ENCODE measurements around the gene PARD3.

The PARD3 gene

GRCh38 chr10:34156781-34157425 is 658.2 kb downstream of the PARD3 start:
- Histone ChIP-seq H3K27ac (ENCODE audit: low read length) (no peak overlapping the region), H3K4me1 (ENCODE audit: control insufficient read depth, insufficient read depth, low read length) (peaks cover 3% of the 10 kb centered on the region), H3K4me3 (ENCODE audit: low read length in 2 of 2) (no peak overlapping the region), H3K27me3 (ENCODE audit: control insufficient read depth in 1 of 2, insufficient read depth in 2 of 2, low read length in 2 of 2) (no peaks in the 10 kb centered on the region), H3K36me3 (ENCODE audit: control insufficient read depth in 2 of 2, insufficient read depth in 2 of 2, low read length in 2 of 2) (no peaks in the 10 kb centered on the region), H3K9ac (ENCODE audit: low read length in 2 of 2) (no peak overlapping the region), H3K9me3 (ENCODE audit: control insufficient read depth in 2 of 2, low read length in 2 of 2) (no peaks in the 10 kb centered on the region)

DNA sequence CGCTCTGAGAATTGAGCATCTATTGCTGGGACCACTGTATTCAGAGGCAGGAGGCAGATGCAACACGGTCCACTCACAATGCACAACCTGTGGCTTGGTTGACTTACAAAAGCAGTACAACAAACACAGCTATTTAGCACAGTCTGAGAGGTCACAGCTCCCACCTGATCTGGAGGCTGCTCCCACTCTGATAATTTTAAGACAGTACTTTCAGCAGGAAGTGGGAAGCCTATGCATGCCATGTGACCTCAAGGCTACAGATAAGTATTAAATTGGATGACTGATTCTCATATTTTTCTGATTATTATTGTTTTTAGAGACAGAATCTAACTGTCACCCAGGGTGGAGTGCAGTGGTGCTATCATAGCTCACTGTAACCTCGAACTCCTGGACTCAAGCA is 659.3 kb downstream of the PARD3 start:
- no peaks in the 10 kb centered on the region for H3K27me3 ChIP-seq (ENCODE audit: control insufficient read depth in 1 of 2, insufficient read depth in 2 of 2, low read length in 2 of 2)
- no peak overlapping the region for H3K27ac ChIP-seq (ENCODE audit: low read length)
- no peaks in the 10 kb centered on the region for H3K36me3 ChIP-seq (ENCODE audit: control insufficient read depth in 2 of 2, insufficient read depth in 2 of 2, low read length in 2 of 2)
- H3K4me1 ChIP-seq (ENCODE audit: control insufficient read depth, insufficient read depth, low read length), result peaks cover 3% of the 10 kb centered on the region
- no peak overlapping the region for H3K9ac ChIP-seq (ENCODE audit: low read length in 2 of 2)
- no peaks in the 10 kb centered on the region for H3K9me3 ChIP-seq (ENCODE audit: control insufficient read depth in 2 of 2, low read length in 2 of 2)
- no peak overlapping the region for H3K4me3 ChIP-seq (ENCODE audit: low read length in 2 of 2)

DNA sequence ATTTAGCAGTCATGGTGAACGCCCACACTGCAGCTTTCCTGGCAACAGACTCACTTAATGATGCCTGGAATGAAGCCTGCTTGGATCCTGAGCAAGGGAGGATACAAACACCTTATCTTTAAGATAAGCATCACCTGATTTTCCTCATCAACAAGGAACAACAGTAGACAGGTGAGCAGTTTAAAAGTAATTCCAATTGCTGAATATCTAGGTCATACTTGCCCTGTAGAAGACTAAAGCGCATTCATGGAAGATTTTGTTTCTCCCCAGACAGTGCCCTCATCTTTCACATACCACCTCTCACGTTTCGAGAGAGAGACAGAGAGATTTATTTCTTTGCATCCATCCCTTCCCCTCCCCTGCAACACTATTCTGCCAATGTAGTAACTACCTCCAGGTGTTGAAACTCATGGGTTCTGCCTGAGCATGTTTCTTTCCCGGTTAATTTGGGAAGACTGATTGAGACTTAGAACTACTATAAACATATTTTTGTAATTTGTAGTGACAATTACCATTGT is 660.7 kb downstream of the PARD3 start:
- H3K9ac ChIP-seq (ENCODE audit: low read length in 2 of 2), result no peak overlapping the region
- no peaks in the 10 kb centered on the region for H3K36me3 ChIP-seq (ENCODE audit: control insufficient read depth in 2 of 2, insufficient read depth in 2 of 2, low read length in 2 of 2)
- H3K27ac ChIP-seq (ENCODE audit: low read length), result no peak overlapping the region
- no peaks in the 10 kb centered on the region for H3K9me3 ChIP-seq (ENCODE audit: control insufficient read depth in 2 of 2, low read length in 2 of 2)
- H3K4me3 ChIP-seq (ENCODE audit: low read length in 2 of 2), result no peak overlapping the region
- peaks cover 3% of the 10 kb centered on the region for H3K4me1 ChIP-seq (ENCODE audit: control insufficient read depth, insufficient read depth, low read length)
- no peaks in the 10 kb centered on the region for H3K27me3 ChIP-seq (ENCODE audit: control insufficient read depth in 1 of 2, insufficient read depth in 2 of 2, low read length in 2 of 2)

GRCh38 chr10:34153663-34154382 is 661.3 kb downstream of the PARD3 start:
- peaks cover 3% of the 10 kb centered on the region for H3K4me1 ChIP-seq (ENCODE audit: control insufficient read depth, insufficient read depth, low read length)
- no peak overlapping the region for H3K4me3 ChIP-seq (ENCODE audit: low read length in 2 of 2)
- H3K27me3 ChIP-seq (ENCODE audit: control insufficient read depth in 1 of 2, insufficient read depth in 2 of 2, low read length in 2 of 2), result no peaks in the 10 kb centered on the region
- H3K9ac ChIP-seq (ENCODE audit: low read length in 2 of 2), result no peak overlapping the region
- H3K36me3 ChIP-seq (ENCODE audit: control insufficient read depth in 2 of 2, insufficient read depth in 2 of 2, low read length in 2 of 2), result no peaks in the 10 kb centered on the region
- no peak overlapping the region for H3K27ac ChIP-seq (ENCODE audit: low read length)
- no peaks in the 10 kb centered on the region for H3K9me3 ChIP-seq (ENCODE audit: control insufficient read depth in 2 of 2, low read length in 2 of 2)

DNA sequence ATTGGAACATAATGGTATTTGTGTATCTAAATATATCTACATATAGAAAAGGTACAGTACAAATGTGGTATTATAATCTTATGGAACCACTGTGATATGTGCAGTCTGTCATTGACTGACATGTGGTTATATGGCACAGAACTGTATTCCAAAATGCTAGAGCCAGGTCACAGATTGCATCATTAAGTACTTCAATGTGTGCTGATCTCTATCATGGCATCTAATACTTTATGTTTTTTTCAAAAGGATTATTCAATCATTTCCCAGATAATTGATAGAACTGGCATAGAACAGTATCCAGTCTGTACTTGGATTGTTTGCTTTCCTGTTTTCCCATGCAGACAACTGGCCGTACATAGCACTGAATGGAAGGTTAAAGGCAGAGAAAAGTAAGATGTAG is 662.7 kb downstream of the PARD3 start:
- Histone ChIP-seq H3K9ac (ENCODE audit: low read length in 2 of 2) (no peak overlapping the region), H3K9me3 (ENCODE audit: control insufficient read depth in 2 of 2, low read length in 2 of 2) (no peaks in the 10 kb centered on the region), H3K4me3 (ENCODE audit: low read length in 2 of 2) (no peak overlapping the region), H3K27me3 (ENCODE audit: control insufficient read depth in 1 of 2, insufficient read depth in 2 of 2, low read length in 2 of 2) (no peaks in the 10 kb centered on the region), H3K36me3 (ENCODE audit: control insufficient read depth in 2 of 2, insufficient read depth in 2 of 2, low read length in 2 of 2) (no peaks in the 10 kb centered on the region), H3K27ac (ENCODE audit: low read length) (no peak overlapping the region), H3K4me1 (ENCODE audit: control insufficient read depth, insufficient read depth, low read length) (peaks cover 3% of the 10 kb centered on the region)

GRCh38 chr10:34151931-34152330 is 663.2 kb downstream of the PARD3 start:
- H3K4me3 ChIP-seq (ENCODE audit: low read length in 2 of 2), result no peak overlapping the region
- H3K27me3 ChIP-seq (ENCODE audit: control insufficient read depth in 1 of 2, insufficient read depth in 2 of 2, low read length in 2 of 2), result no peaks in the 10 kb centered on the region
- H3K27ac ChIP-seq (ENCODE audit: low read length), result no peak overlapping the region
- H3K4me1 ChIP-seq (ENCODE audit: control insufficient read depth, insufficient read depth, low read length), result peaks cover under 1% of the 10 kb centered on the region
- H3K36me3 ChIP-seq (ENCODE audit: control insufficient read depth in 2 of 2, insufficient read depth in 2 of 2, low read length in 2 of 2), result no peaks in the 10 kb centered on the region
- no peaks in the 10 kb centered on the region for H3K9me3 ChIP-seq (ENCODE audit: control insufficient read depth in 2 of 2, low read length in 2 of 2)
- H3K9ac ChIP-seq (ENCODE audit: low read length in 2 of 2), result no peak overlapping the region

GRCh38 chr10:34151481-34151880 is 663.6 kb downstream of the PARD3 start:
- Histone ChIP-seq H3K27me3 (ENCODE audit: control insufficient read depth in 1 of 2, insufficient read depth in 2 of 2, low read length in 2 of 2) (no peaks in the 10 kb centered on the region), H3K4me1 (ENCODE audit: control insufficient read depth, insufficient read depth, low read length) (no peaks in the 10 kb centered on the region), H3K9ac (ENCODE audit: low read length in 2 of 2) (no peak overlapping the region)

DNA sequence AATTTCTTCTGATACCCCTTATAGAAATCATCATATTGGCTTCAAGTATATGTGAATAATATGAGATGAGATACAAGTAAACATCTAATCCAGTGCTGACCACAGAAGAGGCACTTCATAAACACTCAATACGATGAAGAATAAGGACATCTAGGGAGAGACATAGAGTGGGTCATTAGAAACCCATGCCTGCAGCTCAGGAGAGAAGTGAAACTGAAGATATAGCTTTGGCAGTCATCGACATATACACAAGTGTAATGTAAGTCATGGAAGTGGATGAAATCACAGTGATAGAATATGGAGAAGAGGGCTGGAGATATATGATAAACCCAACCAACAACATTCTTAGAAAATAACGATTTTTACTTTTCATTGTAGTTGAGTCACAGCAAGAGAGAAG is 665.0 kb downstream of the PARD3 start:
- no peak overlapping the region for H3K27ac ChIP-seq (ENCODE audit: low read length)
- H3K4me1 ChIP-seq (ENCODE audit: control insufficient read depth, insufficient read depth, low read length), result no peaks in the 10 kb centered on the region
- no peaks in the 10 kb centered on the region for H3K9me3 ChIP-seq (ENCODE audit: control insufficient read depth in 2 of 2, low read length in 2 of 2)
- no peak overlapping the region for H3K4me3 ChIP-seq (ENCODE audit: low read length in 2 of 2)
- H3K9ac ChIP-seq (ENCODE audit: low read length in 2 of 2), result no peak overlapping the region
- no peaks in the 10 kb centered on the region for H3K36me3 ChIP-seq (ENCODE audit: control insufficient read depth in 2 of 2, insufficient read depth in 2 of 2, low read length in 2 of 2)
- no peaks in the 10 kb centered on the region for H3K27me3 ChIP-seq (ENCODE audit: control insufficient read depth in 1 of 2, insufficient read depth in 2 of 2, low read length in 2 of 2)

More at GRCh38 chr10:34151481-34151880, 663.6 kb downstream of the PARD3 start:
- no peak overlapping the region for H3K27ac ChIP-seq (ENCODE audit: low read length)
- no peak overlapping the region for H3K4me3 ChIP-seq (ENCODE audit: low read length in 2 of 2)
- no peaks in the 10 kb centered on the region for H3K36me3 ChIP-seq (ENCODE audit: control insufficient read depth in 2 of 2, insufficient read depth in 2 of 2, low read length in 2 of 2)
- no peaks in the 10 kb centered on the region for H3K9me3 ChIP-seq (ENCODE audit: control insufficient read depth in 2 of 2, low read length in 2 of 2)

DNA sequence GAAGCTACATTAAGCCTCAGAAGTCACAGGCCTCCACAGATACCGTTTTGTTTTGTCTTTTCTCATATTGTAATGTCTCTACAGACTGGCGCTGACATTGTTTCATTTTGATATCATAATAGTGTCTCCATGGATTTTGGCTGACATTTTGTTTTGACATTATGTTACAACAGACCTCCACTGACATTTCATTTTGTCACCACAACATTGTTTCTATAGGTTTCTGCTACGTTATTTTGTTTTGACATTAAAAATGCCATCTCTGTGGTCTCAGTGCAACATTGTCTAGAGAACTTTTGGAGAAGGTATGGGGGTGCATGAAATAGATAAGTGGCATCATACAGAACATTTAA is 666.8 kb downstream of the PARD3 start:
- Histone ChIP-seq H3K27me3 (ENCODE audit: control insufficient read depth in 1 of 2, insufficient read depth in 2 of 2, low read length in 2 of 2) (no peaks in the 10 kb centered on the region), H3K4me1 (ENCODE audit: control insufficient read depth, insufficient read depth, low read length) (no peaks in the 10 kb centered on the region), H3K4me3 (ENCODE audit: low read length in 2 of 2) (no peak overlapping the region), H3K9ac (ENCODE audit: low read length in 2 of 2) (no peak overlapping the region), H3K27ac (ENCODE audit: low read length) (no peak overlapping the region), H3K36me3 (ENCODE audit: control insufficient read depth in 2 of 2, insufficient read depth in 2 of 2, low read length in 2 of 2) (no peaks in the 10 kb centered on the region), H3K9me3 (ENCODE audit: control insufficient read depth in 2 of 2, low read length in 2 of 2) (no peaks in the 10 kb centered on the region)

DNA sequence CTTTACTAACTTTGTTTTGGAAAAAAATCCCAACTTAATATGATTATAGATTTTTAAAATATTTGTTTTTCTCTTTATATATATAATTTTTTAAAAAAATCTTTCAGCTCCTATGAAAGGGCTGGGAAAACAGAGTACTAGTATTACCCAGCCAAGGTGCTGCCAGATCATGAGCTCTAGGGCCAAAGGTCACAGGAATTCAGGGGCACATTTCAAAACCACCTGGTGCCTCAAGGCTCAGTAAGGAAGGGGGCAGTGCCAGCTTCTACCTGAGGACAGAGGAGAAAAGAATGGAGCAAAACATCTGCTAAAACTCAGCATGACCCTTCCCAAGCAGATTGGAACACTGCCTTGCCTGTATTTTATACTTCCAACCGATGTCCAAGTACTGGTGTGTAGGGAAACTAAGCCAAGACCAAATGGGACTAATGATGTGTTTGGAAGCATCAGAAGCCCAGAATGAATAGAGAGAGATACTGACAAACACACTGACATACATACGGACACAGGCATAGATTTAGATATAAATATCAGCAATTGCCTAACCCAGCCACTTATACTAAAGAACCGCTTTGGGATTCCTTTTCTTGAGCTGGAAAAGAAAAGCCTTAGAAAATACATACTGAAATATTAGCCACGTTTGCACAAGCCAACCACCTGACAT is 667.3 kb downstream of the PARD3 start:
- Histone ChIP-seq H3K9me3 (ENCODE audit: control insufficient read depth in 2 of 2, low read length in 2 of 2) (no peaks in the 10 kb centered on the region), H3K4me1 (ENCODE audit: control insufficient read depth, insufficient read depth, low read length) (no peaks in the 10 kb centered on the region), H3K36me3 (ENCODE audit: control insufficient read depth in 2 of 2, insufficient read depth in 2 of 2, low read length in 2 of 2) (no peaks in the 10 kb centered on the region), H3K4me3 (ENCODE audit: low read length in 2 of 2) (no peak overlapping the region), H3K27ac (ENCODE audit: low read length) (no peak overlapping the region), H3K27me3 (ENCODE audit: control insufficient read depth in 1 of 2, insufficient read depth in 2 of 2, low read length in 2 of 2) (no peaks in the 10 kb centered on the region), H3K9ac (ENCODE audit: low read length in 2 of 2) (no peak overlapping the region)

- Histone ChIP-seq H3K27me3 (ENCODE audit: control insufficient read depth in 1 of 2, insufficient read depth in 2 of 2, low read length in 2 of 2) (no peaks in the 10 kb centered on the region), H3K27ac (ENCODE audit: low read length) (no peak overlapping the region), H3K4me1 (ENCODE audit: control insufficient read depth, insufficient read depth, low read length) (no peaks in the 10 kb centered on the region), H3K4me3 (ENCODE audit: low read length in 2 of 2) (no peak overlapping the region), H3K36me3 (ENCODE audit: control insufficient read depth in 2 of 2, insufficient read depth in 2 of 2, low read length in 2 of 2) (no peaks in the 10 kb centered on the region), H3K9me3 (ENCODE audit: control insufficient read depth in 2 of 2, low read length in 2 of 2) (no peaks in the 10 kb centered on the region), H3K9ac (ENCODE audit: low read length in 2 of 2) (no peak overlapping the region)
Observed at GRCh38 chr10:34145715-34146114, 669.4 kb downstream of the PARD3 start.

Measured in stomach smooth muscle (tissue), 2 donors.